Endothelial cell (in vitro differentiated cells): Measurements from ENCODE around the gene XRCC1. TPM values are rescaled to one million over a fixed set of nuclear protein-coding genes. Genes with fewer than 3 reads are reported as not detected.
A peak's percentile ranks its signal among the peaks of the same experiment; 100 is the strongest.

Experiments
- DNase-seq: peaks from one replicate; pipeline ENCODE4 v3.0.0; 2021; ENCODE audit warnings: low spot score
- H3K27ac Mint-ChIP-seq: one replicate; pipeline ENCODE4 v1.8.0; 2021; ENCODE audit warnings: mixed read lengths, inconsistent platforms; ENCODE audit not compliant: unreplicated experiment
- H3K27me3 Mint-ChIP-seq: one replicate; pipeline ENCODE4 v1.8.0; 2021; ENCODE audit warnings: mild to moderate bottlenecking, moderate library complexity, mixed read lengths, inconsistent platforms; ENCODE audit not compliant: unreplicated experiment
- H3K36me3 Mint-ChIP-seq: one replicate; pipeline ENCODE4 v1.8.0; 2021; ENCODE audit warnings: mild to moderate bottlenecking, low read depth, mixed read lengths, inconsistent platforms; ENCODE audit not compliant: unreplicated experiment
- H3K4me1 Mint-ChIP-seq: one replicate; pipeline ENCODE4 v1.8.0; 2021; ENCODE audit warnings: mild to moderate bottlenecking, mixed read lengths, inconsistent platforms; ENCODE audit not compliant: unreplicated experiment
- H3K4me3 Mint-ChIP-seq: one replicate; pipeline ENCODE4 v1.8.0; 2021; ENCODE audit warnings: mild to moderate bottlenecking, mixed read lengths, inconsistent platforms; ENCODE audit not compliant: unreplicated experiment
- H3K9me3 Mint-ChIP-seq: one replicate; pipeline ENCODE4 v1.8.0; 2021; ENCODE audit warnings: mixed read lengths, inconsistent platforms; ENCODE audit not compliant: unreplicated experiment
- CTCF ChIP-seq: fragments of 200-600 bp; sonication (generic); IDR thresholded peaks from one replicate; pipeline ENCODE4 v1.5.0; 2021; ENCODE audit warnings: antibody characterized with exemption; ENCODE audit not compliant: unreplicated experiment
- total RNA-seq: library from RNA; stranded (reverse); fragmentation: NEBNext Ultra II Directional; extraction: Animal tissue kit (Norgen Biotek cat#: 25700); gene quantifications from one replicate; pipeline ENCODE4 v1.2.1, GENCODE V29; 2021; ENCODE audit not compliant: unreplicated experiment

XRCC1 gene
- total RNA-seq, 1 donor from 2014 or later = 45.1 TPM

- peaks cover 68% of the 10 kb centered on the region for H3K36me3 Mint-ChIP-seq
- TF ChIP-seq CTCF = no peak
- H3K4me3 Mint-ChIP-seq = peak overlapping the region; percentile 26
- H3K4me1 Mint-ChIP-seq = peaks cover 2% of the 10 kb centered on the region
- H3K27me3 Mint-ChIP-seq = peaks cover 6% of the 10 kb centered on the region
- no peak for DNase-seq
- peaks cover 6% of the 10 kb centered on the region for H3K9me3 Mint-ChIP-seq
- no peak overlapping the region for H3K27ac Mint-ChIP-seq
These were observed 34.9 kb downstream of the XRCC1 start for GRCh38 chr19:43540381-43540780.

- H3K36me3 Mint-ChIP-seq = peaks cover 55% of the 10 kb centered on the region
These were observed 36.4 kb downstream of the XRCC1 start for GRCh38 chr19:43538922-43539321.

GRCh38 chr19:43534816-43535761, 40.2 kb downstream of the XRCC1 start:
- peak; percentile 40 for TF ChIP-seq CTCF
- Mint-ChIP-seq H3K27ac (no peak overlapping the region), H3K36me3 (peaks cover 29% of the 10 kb centered on the region), H3K27me3 (peaks cover 16% of the 10 kb centered on the region), H3K9me3 (peaks cover 6% of the 10 kb centered on the region), H3K4me3 (no peak overlapping the region), H3K4me1 (peaks cover 2% of the 10 kb centered on the region)
- DNase-seq = peak; percentile 79

More at GRCh38 chr19:43538922-43539321, 36.4 kb downstream of the XRCC1 start:
- H3K27ac Mint-ChIP-seq = no peak overlapping the region
- H3K4me3 Mint-ChIP-seq = peak overlapping the region; percentile 88
- DNase-seq = no peak
- peaks cover 6% of the 10 kb centered on the region for H3K9me3 Mint-ChIP-seq
- H3K27me3 Mint-ChIP-seq = peaks cover 12% of the 10 kb centered on the region
- no peak for TF ChIP-seq CTCF
- peaks cover 2% of the 10 kb centered on the region for H3K4me1 Mint-ChIP-seq

- Mint-ChIP-seq H3K9me3 (peaks cover 5% of the 10 kb centered on the region), H3K36me3 (peaks cover 22% of the 10 kb centered on the region), H3K27me3 (peaks cover 17% of the 10 kb centered on the region), H3K27ac (no peak overlapping the region), H3K4me1 (peaks cover 2% of the 10 kb centered on the region), H3K4me3 (peak overlapping the region; percentile 15)
- no peak for DNase-seq
- TF ChIP-seq CTCF = no peak
These were observed 41.0 kb downstream of the XRCC1 start for GRCh38 chr19:43534305-43534815.
